Measurements from ENCODE around the gene SKI. TPM values are rescaled to one million over a fixed set of nuclear protein-coding genes. Genes with fewer than 3 reads are reported as not detected.

SKI gene
- total and polyA plus RNA-seq, 4 donors, result 17.1 to 90.7 (median 40.7) TPM

DNA sequence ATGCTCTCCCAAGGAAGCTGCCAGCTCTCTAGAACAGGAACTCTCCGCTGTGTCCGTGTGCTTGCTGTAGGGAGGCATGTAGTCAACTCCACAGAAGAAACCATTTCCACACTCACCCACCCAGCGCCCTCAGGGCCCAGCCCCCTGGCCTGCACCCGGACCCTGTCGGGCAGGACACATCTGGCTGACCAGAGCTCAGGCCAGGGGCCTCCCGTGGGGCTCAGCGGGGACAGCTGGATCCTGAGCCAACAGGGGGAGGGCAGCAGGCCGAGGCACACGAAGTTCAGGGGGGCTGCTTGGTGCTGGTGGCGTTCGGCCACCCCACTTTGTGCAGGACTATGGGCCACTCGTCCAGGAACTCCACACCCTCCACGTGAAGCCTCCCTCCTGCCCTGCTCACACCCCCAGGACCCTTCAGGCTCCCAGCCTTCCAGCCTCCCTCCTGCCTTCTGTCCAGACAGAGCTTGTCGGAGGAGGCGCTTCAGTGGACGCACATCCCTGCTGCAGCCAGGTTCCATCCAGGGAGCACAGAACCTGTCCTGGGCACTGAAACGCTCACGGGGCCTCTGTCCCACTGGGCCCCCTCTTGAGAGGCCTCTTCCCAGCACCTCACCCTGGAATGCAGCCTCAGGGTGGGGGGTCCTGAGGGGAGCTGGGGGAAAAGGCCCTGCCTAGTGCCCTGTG is 18.6 kb upstream of the SKI start:
- H3K9ac ChIP-seq (ENCODE audit: insufficient read depth in 1 of 2, low read length in 2 of 2), result no peak overlapping the region
- 71 to 74% methylated on average over 18 of the region's 18 CpGs for WGBS, 2 donors
- no peak overlapping the region for H3K4me3 ChIP-seq
- H3K27me3 ChIP-seq (ENCODE audit: control insufficient read depth in 3 of 3, insufficient read depth in 3 of 3, low read length in 2 of 3), result no peaks in the 10 kb centered on the region
- peaks cover 10 to 70% (median 36%) of the 10 kb centered on the region in 5 donors for H3K4me1 ChIP-seq (ENCODE audit: control insufficient read depth in 5 of 5, insufficient read depth in 5 of 5, low read length in 5 of 5)
- H3K36me3 ChIP-seq (ENCODE audit: control insufficient read depth in 4 of 4, insufficient read depth in 4 of 4, low read length in 4 of 4), result no peaks in the 10 kb centered on the region
- peak overlapping the region in 1 of 2 donors; percentile 79 for H3K27ac ChIP-seq (ENCODE audit: low read depth in 1 of 2, low read length in 1 of 2)
- TF ChIP-seq, protein P1, sequence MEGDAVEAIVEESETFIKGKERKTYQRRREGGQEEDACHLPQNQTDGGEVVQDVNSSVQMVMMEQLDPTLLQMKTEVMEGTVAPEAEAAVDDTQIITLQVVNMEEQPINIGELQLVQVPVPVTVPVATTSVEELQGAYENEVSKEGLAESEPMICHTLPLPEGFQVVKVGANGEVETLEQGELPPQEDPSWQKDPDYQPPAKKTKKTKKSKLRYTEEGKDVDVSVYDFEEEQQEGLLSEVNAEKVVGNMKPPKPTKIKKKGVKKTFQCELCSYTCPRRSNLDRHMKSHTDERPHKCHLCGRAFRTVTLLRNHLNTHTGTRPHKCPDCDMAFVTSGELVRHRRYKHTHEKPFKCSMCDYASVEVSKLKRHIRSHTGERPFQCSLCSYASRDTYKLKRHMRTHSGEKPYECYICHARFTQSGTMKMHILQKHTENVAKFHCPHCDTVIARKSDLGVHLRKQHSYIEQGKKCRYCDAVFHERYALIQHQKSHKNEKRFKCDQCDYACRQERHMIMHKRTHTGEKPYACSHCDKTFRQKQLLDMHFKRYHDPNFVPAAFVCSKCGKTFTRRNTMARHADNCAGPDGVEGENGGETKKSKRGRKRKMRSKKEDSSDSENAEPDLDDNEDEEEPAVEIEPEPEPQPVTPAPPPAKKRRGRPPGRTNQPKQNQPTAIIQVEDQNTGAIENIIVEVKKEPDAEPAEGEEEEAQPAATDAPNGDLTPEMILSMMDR (IDR thresholded peaks at IDR 0.05; ENCODE audit: control extremely low read depth, extremely low read depth), result no peak
- DNase-seq (no peak), ATAC-seq (ENCODE audit: insufficient read depth, low FRiP score) (no peak)
- H3K9me3 ChIP-seq (ENCODE audit: control insufficient read depth in 4 of 4, insufficient read depth in 3 of 4, low read length in 3 of 4), result no peaks in the 10 kb centered on the region

- TF ChIP-seq, protein P1 (IDR thresholded peaks at IDR 0.05; ENCODE audit: control extremely low read depth, extremely low read depth), result no peak
- H3K27ac ChIP-seq (ENCODE audit: low read depth in 1 of 2, low read length in 1 of 2), result peak overlapping the region in 1 of 2 donors; percentile 79
- H3K4me3 ChIP-seq, result no peak overlapping the region
- H3K4me1 ChIP-seq (ENCODE audit: control insufficient read depth in 5 of 5, insufficient read depth in 5 of 5, low read length in 5 of 5), result peaks cover 16 to 74% (median 40%) of the 10 kb centered on the region in 5 donors
- H3K9me3 ChIP-seq (ENCODE audit: control insufficient read depth in 4 of 4, insufficient read depth in 3 of 4, low read length in 3 of 4), result no peaks in the 10 kb centered on the region
- no peaks in the 10 kb centered on the region for H3K27me3 ChIP-seq (ENCODE audit: control insufficient read depth in 3 of 3, insufficient read depth in 3 of 3, low read length in 2 of 3)
- no peak overlapping the region for H3K9ac ChIP-seq (ENCODE audit: insufficient read depth in 1 of 2, low read length in 2 of 2)
- ATAC-seq (ENCODE audit: insufficient read depth, low FRiP score), result no peak
- WGBS, 2 donors, result 76 to 86% methylated on average over 16 to 19 of the region's 19 CpGs
- no peaks in the 10 kb centered on the region for H3K36me3 ChIP-seq (ENCODE audit: control insufficient read depth in 4 of 4, insufficient read depth in 4 of 4, low read length in 4 of 4)
- no peak for DNase-seq
These were observed 17.9 kb upstream of the SKI start for GRCh38 chr1:2210084-2210653.

GRCh38 chr1:2210786-2211185 is 17.3 kb upstream of the SKI start:
- Histone ChIP-seq H3K9me3 (ENCODE audit: control insufficient read depth in 4 of 4, insufficient read depth in 3 of 4, low read length in 3 of 4) (no peaks in the 10 kb centered on the region), H3K9ac (ENCODE audit: insufficient read depth in 1 of 2, low read length in 2 of 2) (no peak overlapping the region), H3K27ac (ENCODE audit: low read depth in 1 of 2, low read length in 1 of 2) (peak overlapping the region in 1 of 2 donors; percentile 41), H3K4me3 (no peak overlapping the region), H3K27me3 (ENCODE audit: control insufficient read depth in 3 of 3, insufficient read depth in 3 of 3, low read length in 2 of 3) (no peaks in the 10 kb centered on the region), H3K4me1 (ENCODE audit: control insufficient read depth in 5 of 5, insufficient read depth in 5 of 5, low read length in 5 of 5) (peaks cover 16 to 69% (median 35%) of the 10 kb centered on the region in 5 donors), H3K36me3 (ENCODE audit: control insufficient read depth in 4 of 4, insufficient read depth in 4 of 4, low read length in 4 of 4) (no peaks in the 10 kb centered on the region)
- 89 to 96% methylated on average over 13 of the region's 13 CpGs for WGBS, 2 donors
- DNase-seq (no peak), ATAC-seq (ENCODE audit: insufficient read depth, low FRiP score) (no peak)
- TF ChIP-seq, protein P1 (IDR thresholded peaks at IDR 0.05; ENCODE audit: control extremely low read depth, extremely low read depth), result no peak
